DMS 273 (cell line): ENCODE data around the gene TNNC1.

Source experiments
- DNase-seq: peaks from one replicate; lab custom pipeline; 2025; ENCODE audit not compliant: unreplicated experiment; lab: John Stamatoyannopoulos, UW

Gene TNNC1

GRCh38 chr3:52402706-52403270, 51.1 kb downstream of the TNNC1 start:
- no peak for DNase-seq

DNA sequence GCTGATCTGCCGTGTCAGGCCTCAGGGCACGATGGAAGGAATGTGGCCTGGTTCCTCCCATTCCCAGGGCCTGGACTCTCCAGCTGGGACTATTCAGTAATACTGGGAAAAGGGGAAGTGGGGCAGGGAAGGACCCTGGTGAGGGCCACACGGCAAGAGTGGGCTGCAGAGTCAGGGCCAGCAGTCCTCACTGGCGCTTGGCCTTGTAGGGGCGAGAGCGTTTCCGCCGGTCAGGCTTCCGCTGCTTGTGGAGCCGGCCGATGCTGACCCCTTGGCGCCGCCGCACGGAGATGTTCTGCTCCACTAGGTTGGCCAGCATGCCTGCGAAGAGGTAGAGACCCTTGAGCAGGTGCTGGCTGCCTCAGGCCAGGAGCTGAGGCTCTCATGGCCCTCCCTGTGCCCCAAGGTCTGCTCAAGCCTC, 51.7 kb downstream of the TNNC1 start:
- no peak for DNase-seq

DNA sequence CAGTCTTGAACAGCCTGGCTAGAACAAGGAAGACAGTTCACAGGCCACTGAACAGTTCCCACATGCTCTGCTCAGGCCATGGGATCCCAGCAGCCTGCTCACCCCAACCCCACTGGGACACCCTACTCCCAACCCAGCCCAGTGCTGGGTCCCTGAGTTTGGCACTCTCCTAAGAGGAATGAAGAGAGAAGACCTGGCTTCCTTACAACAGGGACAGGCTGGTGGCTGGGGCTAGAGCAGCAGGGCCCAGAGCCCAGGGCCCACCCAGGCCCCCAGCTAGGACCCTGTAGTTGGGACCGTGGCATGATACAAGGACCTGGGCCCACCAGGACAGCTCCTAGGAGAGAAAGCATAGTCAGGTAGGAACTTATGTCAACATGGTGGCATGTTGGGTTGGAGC, 52.3 kb downstream of the TNNC1 start:
- DNase-seq: no peak
